MM.1S (cell line): Measurements from ENCODE around the gene ZFP90.

Experiments used
- EZH2 ChIP-seq: fragments of 300-600 bp; sonication (generic); optimal IDR thresholded peaks from 2 replicates; pipeline ENCODE3; 2017; ENCODE audit warnings: low read depth, mild to moderate bottlenecking, antibody characterized with exemption, low read length, mixed read lengths
- TF ChIP-seq, protein P1 (sequence below): fragments of 300-600 bp; sonication (generic); IDR thresholded peaks from 2 replicates; pipeline ENCODE4 v1.5.1; 2016; ENCODE audit warnings: antibody characterized with exemption, low read length, mixed read lengths

DNA sequence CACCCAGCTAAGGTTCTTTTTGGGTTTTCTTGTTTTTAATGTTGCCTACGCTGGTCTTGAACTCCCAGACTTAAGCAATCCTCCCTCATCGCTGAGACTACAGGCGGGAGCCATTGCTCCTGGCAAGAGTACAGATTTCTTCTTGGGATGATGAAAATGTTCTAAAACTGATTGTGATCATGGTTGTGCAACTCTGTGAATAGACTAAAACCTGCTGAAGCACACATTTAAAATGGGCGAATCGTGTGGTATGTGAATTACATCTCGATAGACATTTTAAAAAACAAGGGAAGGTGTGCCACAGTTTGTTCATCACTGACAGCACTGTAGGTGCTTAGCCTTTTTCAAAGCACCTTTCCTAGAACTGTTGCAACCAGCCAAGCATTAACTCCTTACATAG, 57.2 kb downstream of the ZFP90 start:
- TF ChIP-seq EZH2 = no peak
- TF ChIP-seq, protein P1, sequence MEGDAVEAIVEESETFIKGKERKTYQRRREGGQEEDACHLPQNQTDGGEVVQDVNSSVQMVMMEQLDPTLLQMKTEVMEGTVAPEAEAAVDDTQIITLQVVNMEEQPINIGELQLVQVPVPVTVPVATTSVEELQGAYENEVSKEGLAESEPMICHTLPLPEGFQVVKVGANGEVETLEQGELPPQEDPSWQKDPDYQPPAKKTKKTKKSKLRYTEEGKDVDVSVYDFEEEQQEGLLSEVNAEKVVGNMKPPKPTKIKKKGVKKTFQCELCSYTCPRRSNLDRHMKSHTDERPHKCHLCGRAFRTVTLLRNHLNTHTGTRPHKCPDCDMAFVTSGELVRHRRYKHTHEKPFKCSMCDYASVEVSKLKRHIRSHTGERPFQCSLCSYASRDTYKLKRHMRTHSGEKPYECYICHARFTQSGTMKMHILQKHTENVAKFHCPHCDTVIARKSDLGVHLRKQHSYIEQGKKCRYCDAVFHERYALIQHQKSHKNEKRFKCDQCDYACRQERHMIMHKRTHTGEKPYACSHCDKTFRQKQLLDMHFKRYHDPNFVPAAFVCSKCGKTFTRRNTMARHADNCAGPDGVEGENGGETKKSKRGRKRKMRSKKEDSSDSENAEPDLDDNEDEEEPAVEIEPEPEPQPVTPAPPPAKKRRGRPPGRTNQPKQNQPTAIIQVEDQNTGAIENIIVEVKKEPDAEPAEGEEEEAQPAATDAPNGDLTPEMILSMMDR = no peak
